ENCODE results near the gene RNF187. TPM values are rescaled to one million over a fixed set of nuclear protein-coding genes. Genes with fewer than 3 reads are reported as not detected.

RNF187 gene
- total RNA-seq, 1 experiment from 2014 or later, result 137 TPM

DNA sequence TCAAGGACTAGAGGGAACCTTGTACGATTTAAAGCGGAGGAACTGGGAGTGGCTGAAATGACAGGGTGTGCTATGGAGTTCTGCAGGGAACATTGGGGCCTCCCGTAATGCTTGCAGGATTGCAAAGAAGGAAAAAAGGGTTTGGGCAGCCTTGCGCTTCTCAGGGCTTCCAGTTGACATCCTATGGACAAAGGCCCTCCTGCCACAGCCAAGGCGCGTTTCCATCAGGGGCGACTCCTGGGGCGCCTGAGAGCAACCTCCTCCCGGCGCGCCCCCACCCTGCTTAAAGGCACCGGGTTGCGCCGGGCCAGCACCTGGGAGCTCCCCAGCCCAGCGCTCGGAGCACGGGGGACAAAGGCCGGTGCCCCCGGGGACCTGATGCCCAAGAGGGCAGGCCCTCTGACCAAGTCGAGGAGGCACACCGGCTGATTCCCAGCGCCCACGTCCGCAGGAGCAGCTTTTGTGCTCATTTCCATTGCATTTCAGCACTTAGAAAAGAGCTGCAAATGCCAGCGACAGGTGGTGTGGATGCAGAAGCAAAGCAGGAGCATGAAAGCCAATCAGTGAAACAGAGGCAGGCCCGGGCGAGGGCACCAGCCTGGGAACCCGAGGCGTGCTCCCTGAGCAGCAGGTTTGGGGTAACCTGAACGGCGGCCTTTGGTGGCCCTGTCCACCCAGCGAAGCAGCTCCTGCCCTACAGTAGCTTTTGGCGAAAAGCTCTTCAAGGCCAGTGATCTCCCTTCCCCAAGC, 17.6 kb upstream of the RNF187 start:
- RAD21 ChIA-PET (ENCODE audit: low non-redundant PET in 1 of 2, low total read pairs in 2 of 2, uncharacterized antibody in 2 of 2, unreplicated experiment in 2 of 2), result no interaction called here
- H3K9me2 ChIP-seq (ENCODE audit: insufficient read depth), result no peaks in the 10 kb centered on the region

More for the DNA sequence above, 17.6 kb upstream of the RNF187 start:
- H3K27ac ChIP-seq (ENCODE audit: low read depth, low read length), result no peak overlapping the region
- peaks cover 0 to 12% of the 10 kb centered on the region in 2 experiments; a peak in 2 of 4 replicates for H3K4me1 ChIP-seq (ENCODE audit: control insufficient read depth in 1 of 2, insufficient read depth in 2 of 2, low read length in 2 of 2)
- CTCF ChIA-PET, result interaction anchor here (1.2 kb wide), 1 partner anchor 76 kb away, joined by 3 read pairs; no protein-coding TSS in a partner anchor
- no peak for ATAC-seq
- H2AFZ ChIP-seq (ENCODE audit: low read depth, low read length, poor library complexity, severe bottlenecking), result no peak overlapping the region
- DNase-seq (ENCODE audit: low read depth, low spot score), result no peak
- POLR2A ChIA-PET, result no interaction called here
- H3K27me3 ChIP-seq (ENCODE audit: insufficient read depth, low read length), result peaks cover 6% of the 10 kb centered on the region; the same call in 1 of the 2 replicates
- H4K20me1 ChIP-seq (ENCODE audit: insufficient read depth), result no peaks in the 10 kb centered on the region
- no peak overlapping the region for H3K4me3 ChIP-seq (replicated peaks in 1 of 2; ENCODE audit: low read depth in 1 of 2, low read length in 2 of 2)
- no peaks in the 10 kb centered on the region for H3K79me2 ChIP-seq (ENCODE audit: insufficient read depth, low read length)
- no peak overlapping the region for H3K9ac ChIP-seq (ENCODE audit: low read length)
- TF ChIP-seq SRF (IDR thresholded peaks at IDR 0.05; ENCODE audit: low read depth) (no peak), CEBPB (IDR thresholded peaks at IDR 0.05; ENCODE audit: low read depth) (no peak), SP1 (IDR thresholded peaks at IDR 0.05; ENCODE audit: low read depth) (no peak), EZH2phosphoT487 (IDR thresholded peaks at IDR 0.05; ENCODE audit: borderline replicate concordance) (no peak), RAD21 (IDR thresholded peaks at IDR 0.05; ENCODE audit: low read depth) (no peak), ZFX (IDR thresholded peaks at IDR 0.05) (no peak), YY1 (IDR thresholded peaks at IDR 0.05; ENCODE audit: extremely low read depth, insufficient replicate concordance, low read depth, low read length) (no peak), JUND (IDR thresholded peaks at IDR 0.05) (no peak), POLR2AphosphoS5 (IDR thresholded peaks at IDR 0.05; ENCODE audit: low read depth, low read length) (no peak), CBX3 (IDR thresholded peaks at IDR 0.05; ENCODE audit: low read depth) (no peak)
- TF ChIP-seq, protein P1, sequence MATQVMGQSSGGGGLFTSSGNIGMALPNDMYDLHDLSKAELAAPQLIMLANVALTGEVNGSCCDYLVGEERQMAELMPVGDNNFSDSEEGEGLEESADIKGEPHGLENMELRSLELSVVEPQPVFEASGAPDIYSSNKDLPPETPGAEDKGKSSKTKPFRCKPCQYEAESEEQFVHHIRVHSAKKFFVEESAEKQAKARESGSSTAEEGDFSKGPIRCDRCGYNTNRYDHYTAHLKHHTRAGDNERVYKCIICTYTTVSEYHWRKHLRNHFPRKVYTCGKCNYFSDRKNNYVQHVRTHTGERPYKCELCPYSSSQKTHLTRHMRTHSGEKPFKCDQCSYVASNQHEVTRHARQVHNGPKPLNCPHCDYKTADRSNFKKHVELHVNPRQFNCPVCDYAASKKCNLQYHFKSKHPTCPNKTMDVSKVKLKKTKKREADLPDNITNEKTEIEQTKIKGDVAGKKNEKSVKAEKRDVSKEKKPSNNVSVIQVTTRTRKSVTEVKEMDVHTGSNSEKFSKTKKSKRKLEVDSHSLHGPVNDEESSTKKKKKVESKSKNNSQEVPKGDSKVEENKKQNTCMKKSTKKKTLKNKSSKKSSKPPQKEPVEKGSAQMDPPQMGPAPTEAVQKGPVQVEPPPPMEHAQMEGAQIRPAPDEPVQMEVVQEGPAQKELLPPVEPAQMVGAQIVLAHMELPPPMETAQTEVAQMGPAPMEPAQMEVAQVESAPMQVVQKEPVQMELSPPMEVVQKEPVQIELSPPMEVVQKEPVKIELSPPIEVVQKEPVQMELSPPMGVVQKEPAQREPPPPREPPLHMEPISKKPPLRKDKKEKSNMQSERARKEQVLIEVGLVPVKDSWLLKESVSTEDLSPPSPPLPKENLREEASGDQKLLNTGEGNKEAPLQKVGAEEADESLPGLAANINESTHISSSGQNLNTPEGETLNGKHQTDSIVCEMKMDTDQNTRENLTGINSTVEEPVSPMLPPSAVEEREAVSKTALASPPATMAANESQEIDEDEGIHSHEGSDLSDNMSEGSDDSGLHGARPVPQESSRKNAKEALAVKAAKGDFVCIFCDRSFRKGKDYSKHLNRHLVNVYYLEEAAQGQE (IDR thresholded peaks at IDR 0.05; ENCODE audit: low read depth), result no peak
- TF ChIP-seq, protein P2, sequence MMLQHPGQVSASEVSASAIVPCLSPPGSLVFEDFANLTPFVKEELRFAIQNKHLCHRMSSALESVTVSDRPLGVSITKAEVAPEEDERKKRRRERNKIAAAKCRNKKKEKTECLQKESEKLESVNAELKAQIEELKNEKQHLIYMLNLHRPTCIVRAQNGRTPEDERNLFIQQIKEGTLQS (IDR thresholded peaks at IDR 0.05), result no peak
- TF ChIP-seq, protein P3, sequence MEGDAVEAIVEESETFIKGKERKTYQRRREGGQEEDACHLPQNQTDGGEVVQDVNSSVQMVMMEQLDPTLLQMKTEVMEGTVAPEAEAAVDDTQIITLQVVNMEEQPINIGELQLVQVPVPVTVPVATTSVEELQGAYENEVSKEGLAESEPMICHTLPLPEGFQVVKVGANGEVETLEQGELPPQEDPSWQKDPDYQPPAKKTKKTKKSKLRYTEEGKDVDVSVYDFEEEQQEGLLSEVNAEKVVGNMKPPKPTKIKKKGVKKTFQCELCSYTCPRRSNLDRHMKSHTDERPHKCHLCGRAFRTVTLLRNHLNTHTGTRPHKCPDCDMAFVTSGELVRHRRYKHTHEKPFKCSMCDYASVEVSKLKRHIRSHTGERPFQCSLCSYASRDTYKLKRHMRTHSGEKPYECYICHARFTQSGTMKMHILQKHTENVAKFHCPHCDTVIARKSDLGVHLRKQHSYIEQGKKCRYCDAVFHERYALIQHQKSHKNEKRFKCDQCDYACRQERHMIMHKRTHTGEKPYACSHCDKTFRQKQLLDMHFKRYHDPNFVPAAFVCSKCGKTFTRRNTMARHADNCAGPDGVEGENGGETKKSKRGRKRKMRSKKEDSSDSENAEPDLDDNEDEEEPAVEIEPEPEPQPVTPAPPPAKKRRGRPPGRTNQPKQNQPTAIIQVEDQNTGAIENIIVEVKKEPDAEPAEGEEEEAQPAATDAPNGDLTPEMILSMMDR (IDR thresholded peaks at IDR 0.05 in 2 of 3, conservative IDR thresholded peaks at IDR 0.05 in 1 of 3; ENCODE audit: borderline replicate concordance in 1 of 3, insufficient read depth in 1 of 3, low read depth in 2 of 3, low read length in 2 of 3), result no peak
- TF ChIP-seq, protein P4, sequence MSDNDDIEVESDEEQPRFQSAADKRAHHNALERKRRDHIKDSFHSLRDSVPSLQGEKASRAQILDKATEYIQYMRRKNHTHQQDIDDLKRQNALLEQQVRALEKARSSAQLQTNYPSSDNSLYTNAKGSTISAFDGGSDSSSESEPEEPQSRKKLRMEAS (IDR thresholded peaks at IDR 0.05), result no peak
- no peak overlapping the region for H3K4me2 ChIP-seq (ENCODE audit: low read length)
- H3K9me3 ChIP-seq (ENCODE audit: control insufficient read depth in 1 of 2, insufficient read depth in 1 of 2, low read depth in 1 of 2, low read length in 2 of 2), result no peaks in the 10 kb centered on the region
- no TSS peak for BruUV-seq (replicated peaks)
- intact Hi-C loops (cut with micrococcal nuclease), result no loop called here
- H3K36me3 ChIP-seq (ENCODE audit: control insufficient read depth in 1 of 2, insufficient read depth in 2 of 2, low read length in 2 of 2), result no peaks in the 10 kb centered on the region

Data from HCT116 (cell line).